Brain microvascular endothelial cell (primary cell): ENCODE results near the gene PRPF6.
A peak's percentile ranks its signal among the peaks of the same experiment; 100 is the strongest.

ENCODE experiments used
- DNase-seq: peaks from one replicate; pipeline ENCODE4 v3.0.0-alpha.2; 2020
- H3K27ac ChIP-seq: fragments of 250-450 bp; sonication (Bioruptor Pico); 2 replicates; pipeline ENCODE4 v1.5.1; 2020; ENCODE audit warnings: mild to moderate bottlenecking, moderate library complexity
- H3K27me3 ChIP-seq: fragments of 250-450 bp; sonication (Bioruptor Pico); replicated peaks from 2 replicates; pipeline ENCODE4 v1.5.1; 2020; ENCODE audit warnings: mild to moderate bottlenecking
- H3K36me3 ChIP-seq: fragments of 250-450 bp; sonication (Bioruptor Pico); replicated peaks from 2 replicates; pipeline ENCODE4 v1.5.1; 2020; ENCODE audit warnings: mild to moderate bottlenecking
- H3K4me3 ChIP-seq: 2 replicates; pipeline ENCODE4 v1.5.1; 2011; ENCODE audit warnings: low read depth, mild to moderate bottlenecking, control low read depth, low read length, moderate library complexity
- in situ Hi-C: cut with HindIII; loops from 2 replicates; pipeline ENCODE4 v1.10.0; 2017; ENCODE audit warnings: low sequenced_read_pairs, low pct_ligation_motif_present
- TF ChIP-seq, protein P1 (sequence below): IDR thresholded peaks from 2 replicates; pipeline ENCODE4 v1.5.1; 2011; ENCODE audit warnings: low read depth, mild to moderate bottlenecking, moderate library complexity, low read length, control low read depth, inconsistent platforms; ENCODE audit errors: missing control alignments

PRPF6 gene

DNA sequence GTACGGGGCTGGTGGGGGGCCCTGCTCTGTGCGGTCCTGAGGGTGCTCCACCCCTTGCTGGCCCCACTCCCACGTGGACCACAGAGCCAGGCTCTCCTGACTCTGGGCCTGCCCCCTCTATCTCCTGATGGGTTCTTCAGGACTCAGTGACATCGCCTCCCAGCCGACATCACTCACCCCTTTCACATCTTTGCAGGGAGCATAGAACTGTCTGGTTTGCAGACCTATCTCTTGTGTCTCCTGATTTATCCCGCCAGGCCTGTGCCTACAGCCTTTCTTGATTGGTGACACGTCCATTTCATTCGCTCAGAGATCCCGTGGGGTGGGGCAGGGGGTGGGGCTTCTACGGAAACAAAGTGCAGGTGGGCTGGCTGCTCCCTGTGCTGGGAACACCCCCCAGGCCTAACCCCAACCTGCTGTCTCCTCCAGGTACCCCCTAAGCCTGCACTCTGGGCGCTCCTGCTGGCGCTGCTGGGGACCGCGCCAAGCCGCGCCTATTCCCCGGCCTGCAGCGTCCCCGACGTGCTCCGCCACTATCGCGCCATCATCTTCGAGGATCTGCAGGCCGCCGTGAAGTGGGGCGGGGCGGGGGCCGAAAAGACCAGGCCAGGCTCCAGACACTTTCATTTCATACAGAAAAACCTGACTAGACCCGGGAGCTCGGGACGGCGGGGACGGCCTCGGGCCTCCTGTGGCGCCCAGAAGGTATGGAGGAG, 56.7 kb downstream of the PRPF6 start:
- in situ Hi-C loops, result no loop called here
- no peak overlapping the region for H3K4me3 ChIP-seq
- H3K27me3 ChIP-seq, result peaks cover 21% of the 10 kb centered on the region

DNA sequence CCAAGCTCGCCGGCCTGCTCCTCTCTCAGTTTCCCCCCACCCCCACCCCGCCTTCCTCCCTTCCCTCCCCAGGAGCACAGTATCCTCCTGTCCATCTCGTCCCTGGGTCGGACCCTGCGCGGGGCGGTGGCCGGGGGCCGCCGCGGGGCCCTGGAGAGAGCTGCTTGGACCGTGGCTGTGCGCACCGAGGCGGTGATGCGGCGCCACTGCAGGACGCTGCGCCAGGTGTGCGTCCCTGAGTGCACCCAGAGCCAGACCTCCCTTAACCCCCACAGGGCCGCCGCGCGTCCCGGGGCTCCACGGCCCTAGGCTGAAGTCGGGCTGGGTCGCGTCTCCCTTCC, 57.3 kb downstream of the PRPF6 start:
- TF ChIP-seq, protein P1, sequence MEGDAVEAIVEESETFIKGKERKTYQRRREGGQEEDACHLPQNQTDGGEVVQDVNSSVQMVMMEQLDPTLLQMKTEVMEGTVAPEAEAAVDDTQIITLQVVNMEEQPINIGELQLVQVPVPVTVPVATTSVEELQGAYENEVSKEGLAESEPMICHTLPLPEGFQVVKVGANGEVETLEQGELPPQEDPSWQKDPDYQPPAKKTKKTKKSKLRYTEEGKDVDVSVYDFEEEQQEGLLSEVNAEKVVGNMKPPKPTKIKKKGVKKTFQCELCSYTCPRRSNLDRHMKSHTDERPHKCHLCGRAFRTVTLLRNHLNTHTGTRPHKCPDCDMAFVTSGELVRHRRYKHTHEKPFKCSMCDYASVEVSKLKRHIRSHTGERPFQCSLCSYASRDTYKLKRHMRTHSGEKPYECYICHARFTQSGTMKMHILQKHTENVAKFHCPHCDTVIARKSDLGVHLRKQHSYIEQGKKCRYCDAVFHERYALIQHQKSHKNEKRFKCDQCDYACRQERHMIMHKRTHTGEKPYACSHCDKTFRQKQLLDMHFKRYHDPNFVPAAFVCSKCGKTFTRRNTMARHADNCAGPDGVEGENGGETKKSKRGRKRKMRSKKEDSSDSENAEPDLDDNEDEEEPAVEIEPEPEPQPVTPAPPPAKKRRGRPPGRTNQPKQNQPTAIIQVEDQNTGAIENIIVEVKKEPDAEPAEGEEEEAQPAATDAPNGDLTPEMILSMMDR, result no peak
- Histone ChIP-seq H3K36me3 (peaks cover 2% of the 10 kb centered on the region), H3K27me3 (peaks cover 21% of the 10 kb centered on the region), H3K27ac (no peak overlapping the region), H3K4me3 (no peak overlapping the region)
- DNase-seq, result no peak
- in situ Hi-C loops, result no loop called here

More for the DNA sequence above, 56.7 kb downstream of the PRPF6 start:
- H3K27ac ChIP-seq, result no peak overlapping the region
- TF ChIP-seq, protein P1, result no peak
- no peak for DNase-seq
- peaks cover 4% of the 10 kb centered on the region for H3K36me3 ChIP-seq

DNA sequence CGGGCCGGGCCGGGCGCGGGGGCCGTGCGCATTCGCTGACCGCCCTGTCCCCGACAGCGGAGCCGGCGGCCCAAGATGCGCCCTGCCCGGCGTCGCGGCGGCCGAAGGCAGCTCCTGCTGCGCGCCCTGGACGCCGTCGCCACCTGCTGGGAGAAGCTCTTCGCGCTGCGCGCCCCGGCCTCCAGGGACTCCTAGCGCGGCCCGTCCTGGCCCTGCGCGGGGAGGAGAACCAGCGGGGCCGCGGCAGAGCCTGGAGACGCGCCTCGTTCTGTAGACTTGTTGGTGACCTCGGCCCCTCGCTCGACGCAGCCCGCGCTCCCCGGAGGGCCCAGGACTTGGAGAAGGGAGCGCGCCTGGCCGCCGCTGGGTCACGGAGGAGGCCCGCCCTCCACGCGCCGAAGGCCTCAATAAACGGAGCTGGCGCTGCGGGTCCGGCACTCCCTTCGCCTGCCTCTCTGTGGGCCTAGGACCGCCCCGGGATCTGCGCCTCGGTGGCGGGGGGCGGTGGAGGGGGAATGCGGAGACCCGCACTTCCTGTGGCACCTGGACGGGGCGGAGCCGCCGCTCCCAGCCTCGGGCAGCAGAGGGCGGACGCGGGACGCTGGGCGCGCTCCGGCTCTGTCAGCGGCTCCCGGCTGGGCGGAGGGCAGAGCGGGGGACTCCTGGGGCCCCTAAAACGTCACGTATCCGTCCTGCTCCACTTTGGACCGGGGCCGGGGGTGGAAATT, 57.8 kb downstream of the PRPF6 start:
- TF ChIP-seq, protein P1, result peak; percentile 59
- Histone ChIP-seq H3K27ac (no peak overlapping the region), H3K36me3 (peaks cover 2% of the 10 kb centered on the region), H3K4me3 (peak overlapping the region; percentile 37), H3K27me3 (peaks cover 21% of the 10 kb centered on the region)
- peak; percentile 18 for DNase-seq
- in situ Hi-C loops, result no loop called here

DNA sequence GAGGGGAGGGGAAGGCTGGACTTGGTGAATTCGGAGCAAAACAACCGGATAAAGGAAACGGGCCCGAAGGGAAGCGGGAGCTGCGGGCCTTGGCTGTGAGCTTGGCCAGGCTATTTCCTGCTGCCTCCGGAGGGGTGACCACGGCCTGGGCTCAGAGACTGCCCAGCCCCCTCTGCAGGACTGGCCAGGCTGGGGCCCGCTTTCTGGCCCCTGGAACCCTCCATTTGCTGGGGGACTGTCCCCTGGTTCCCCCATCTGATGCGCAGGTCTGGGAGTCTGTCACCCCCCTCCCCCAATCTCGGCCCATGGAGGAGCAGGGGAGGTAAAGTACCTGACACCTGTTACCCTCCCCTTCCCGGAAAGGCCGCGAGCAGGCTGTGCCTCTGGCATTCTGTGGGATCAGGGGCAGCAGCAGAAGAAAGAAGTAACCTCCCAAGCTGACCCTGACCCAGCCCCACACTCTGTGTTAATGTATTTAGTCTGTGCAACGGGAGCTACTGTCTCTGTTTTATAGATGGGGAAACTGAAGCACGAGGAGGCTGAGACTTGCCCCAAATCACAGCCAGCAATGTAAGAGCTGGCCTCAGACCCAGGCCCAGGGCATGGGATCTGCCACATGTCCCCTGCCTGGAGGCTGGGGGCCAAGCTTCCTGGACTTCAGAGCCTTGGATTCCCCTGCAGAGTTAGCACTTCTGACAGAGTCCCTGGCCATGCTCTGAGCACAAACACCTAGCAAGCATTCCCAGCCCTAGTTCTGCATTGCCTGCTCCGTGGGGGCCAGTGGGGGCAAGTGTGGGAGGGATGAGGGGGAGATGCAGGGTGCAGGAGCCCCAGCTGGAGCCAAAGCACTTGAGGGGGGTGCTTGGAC, 58.6 kb downstream of the PRPF6 start:
- Histone ChIP-seq H3K4me3 (no peak overlapping the region), H3K27ac (no peak overlapping the region), H3K36me3 (no peaks in the 10 kb centered on the region), H3K27me3 (peaks cover 21% of the 10 kb centered on the region)
- TF ChIP-seq, protein P1, result no peak
- DNase-seq, result no peak
- in situ Hi-C loops, result no loop called here

DNA sequence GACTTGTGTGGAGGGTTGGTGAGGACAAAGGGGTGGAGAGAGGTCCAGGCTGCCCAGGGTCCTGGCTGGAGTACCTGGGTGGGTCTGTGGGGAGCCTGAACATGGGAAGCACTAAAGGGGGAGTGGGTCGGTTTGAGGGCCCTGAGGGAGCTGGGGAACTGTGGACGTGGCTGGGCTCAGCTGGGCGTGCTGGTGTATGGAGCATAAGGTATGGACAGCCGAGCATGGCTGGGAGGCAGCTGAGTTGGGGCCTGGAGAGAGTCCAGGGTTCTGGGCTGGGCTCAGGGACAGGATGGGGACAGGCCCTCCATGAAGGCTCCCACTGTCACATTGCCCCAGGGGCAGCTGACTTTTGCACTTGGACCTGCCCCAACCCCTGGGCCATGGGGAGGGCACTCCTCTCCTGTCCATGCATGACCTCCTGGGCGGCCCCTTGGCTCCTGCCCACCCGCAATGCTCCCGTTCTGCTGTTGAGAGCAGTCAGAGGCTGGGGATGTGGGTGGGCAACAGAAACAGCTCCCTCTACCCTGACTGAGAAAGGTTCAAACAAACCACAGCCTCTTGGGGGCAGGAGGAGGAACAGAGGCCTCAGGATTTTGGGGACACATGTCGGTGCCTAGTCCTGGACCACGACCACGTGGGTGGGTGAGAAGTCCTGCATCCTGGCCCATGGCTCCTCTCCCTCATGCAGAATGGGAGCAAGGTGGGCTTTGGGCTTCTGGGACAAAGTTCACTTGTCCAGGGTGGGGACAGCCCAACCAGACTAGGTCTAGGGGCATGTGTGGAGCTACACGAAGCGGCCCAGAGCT, 59.5 kb downstream of the PRPF6 start:
- TF ChIP-seq, protein P1, result no peak
- H3K27me3 ChIP-seq, result peaks cover 21% of the 10 kb centered on the region
- H3K36me3 ChIP-seq, result no peaks in the 10 kb centered on the region
- H3K4me3 ChIP-seq, result no peak overlapping the region
- H3K27ac ChIP-seq, result no peak overlapping the region
- in situ Hi-C loops, result no loop called here
- DNase-seq, result no peak
